AG09319 (cell line): ENCODE data around the gene GPR146.

ENCODE experiments used
- DNase-seq: peaks from one replicate; pipeline ENCODE4 v3.0.0-alpha.2; 2010; ENCODE audit warnings: low read depth; ENCODE audit errors: extremely low read depth
- TF ChIP-seq, protein P1 (sequence below): IDR thresholded peaks from 2 replicates; pipeline ENCODE4 v1.5.1; 2011; ENCODE audit warnings: low read depth, mild to moderate bottlenecking, inconsistent platforms, low read length, moderate library complexity

The GPR146 gene

DNA sequence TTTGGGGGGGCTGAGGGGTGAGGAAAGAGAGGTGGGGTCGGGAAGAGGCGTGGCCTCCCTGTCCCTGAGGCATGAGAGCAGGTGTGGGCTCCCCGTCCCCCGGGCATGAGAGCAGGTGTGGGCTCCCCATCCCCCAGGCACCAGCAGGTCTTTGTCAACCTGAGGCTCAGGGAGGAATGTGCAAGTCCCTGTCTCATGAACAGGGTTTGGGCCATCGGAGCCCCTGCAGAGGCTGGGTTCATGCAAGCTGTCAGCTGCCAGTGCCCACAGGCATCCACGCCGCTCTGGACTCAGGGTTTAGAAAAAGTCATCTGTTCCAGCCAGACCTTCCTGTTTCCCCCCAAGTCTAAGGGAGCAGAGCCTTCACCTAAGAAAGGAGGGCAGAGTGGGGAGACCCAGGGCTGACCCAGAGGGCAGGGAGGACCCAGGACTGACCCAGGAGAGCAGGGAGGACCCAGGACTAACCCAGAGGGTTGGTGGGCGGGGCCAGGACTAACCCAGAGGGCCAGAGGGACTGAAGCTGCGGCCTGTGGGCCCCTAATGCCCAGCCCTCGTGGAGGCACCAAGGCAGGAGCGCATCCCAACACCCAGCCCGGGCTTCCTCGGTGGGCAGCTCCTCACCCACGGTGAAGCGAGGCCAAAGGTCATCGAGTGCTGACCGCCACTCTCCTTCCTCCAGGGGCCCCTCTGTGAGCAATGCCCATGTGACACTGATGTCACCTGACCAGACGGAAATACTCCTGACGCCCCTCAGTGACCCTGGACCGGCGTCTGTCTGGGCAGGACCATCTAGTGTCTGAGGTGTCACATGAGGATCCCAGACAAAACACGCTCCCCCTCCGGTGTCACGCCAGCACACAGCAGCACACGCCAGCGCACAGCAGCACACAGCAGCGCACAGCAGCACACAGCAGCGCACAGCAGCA, 28.9 kb upstream of the GPR146 start:
- DNase-seq, result no peak

DNA sequence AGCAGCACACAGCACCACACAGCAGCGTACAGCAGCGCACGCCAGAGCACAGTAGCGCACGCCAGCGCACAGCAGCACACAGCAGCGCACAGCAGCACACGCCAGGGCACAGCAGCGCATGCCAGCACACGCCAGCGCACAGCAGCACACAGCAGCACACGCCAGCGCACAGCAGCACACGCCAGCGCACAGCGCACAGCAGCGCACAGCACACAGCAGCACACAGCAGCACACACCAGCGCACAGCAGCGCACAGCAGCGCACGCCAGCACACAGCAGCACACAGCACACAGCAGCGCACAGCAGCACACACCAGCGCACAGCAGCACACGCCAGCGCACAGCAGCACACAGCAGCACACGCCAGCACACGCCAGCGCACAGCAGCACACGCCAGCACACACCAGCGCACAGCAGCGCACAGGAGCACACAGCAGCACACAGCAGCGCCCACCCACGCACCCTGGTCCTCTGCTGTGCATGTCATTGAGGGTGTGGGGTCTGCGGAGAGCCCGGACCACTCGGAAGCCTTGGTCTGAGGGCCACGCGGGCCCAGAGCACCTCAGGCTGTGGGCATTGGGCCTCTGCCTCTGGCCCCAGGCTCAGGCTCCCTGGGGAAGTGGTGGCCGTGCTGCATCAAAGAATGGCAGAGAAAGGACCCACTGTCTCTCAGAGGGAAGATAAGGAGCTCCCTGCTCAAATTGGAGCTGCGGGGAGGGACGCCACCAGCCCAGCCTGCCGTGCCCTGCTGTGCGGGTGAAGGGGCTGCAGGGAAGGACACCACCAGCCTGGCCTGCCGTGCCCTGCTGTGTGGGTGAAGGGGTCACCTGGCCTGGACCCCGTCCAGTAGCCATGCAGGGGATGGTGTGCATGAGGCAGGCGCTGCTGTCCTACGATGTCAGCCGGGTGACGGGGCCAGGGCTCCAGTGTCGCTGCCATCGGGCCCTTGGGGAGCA, 27.5 kb upstream of the GPR146 start:
- no peak for DNase-seq
- TF ChIP-seq, protein P1, sequence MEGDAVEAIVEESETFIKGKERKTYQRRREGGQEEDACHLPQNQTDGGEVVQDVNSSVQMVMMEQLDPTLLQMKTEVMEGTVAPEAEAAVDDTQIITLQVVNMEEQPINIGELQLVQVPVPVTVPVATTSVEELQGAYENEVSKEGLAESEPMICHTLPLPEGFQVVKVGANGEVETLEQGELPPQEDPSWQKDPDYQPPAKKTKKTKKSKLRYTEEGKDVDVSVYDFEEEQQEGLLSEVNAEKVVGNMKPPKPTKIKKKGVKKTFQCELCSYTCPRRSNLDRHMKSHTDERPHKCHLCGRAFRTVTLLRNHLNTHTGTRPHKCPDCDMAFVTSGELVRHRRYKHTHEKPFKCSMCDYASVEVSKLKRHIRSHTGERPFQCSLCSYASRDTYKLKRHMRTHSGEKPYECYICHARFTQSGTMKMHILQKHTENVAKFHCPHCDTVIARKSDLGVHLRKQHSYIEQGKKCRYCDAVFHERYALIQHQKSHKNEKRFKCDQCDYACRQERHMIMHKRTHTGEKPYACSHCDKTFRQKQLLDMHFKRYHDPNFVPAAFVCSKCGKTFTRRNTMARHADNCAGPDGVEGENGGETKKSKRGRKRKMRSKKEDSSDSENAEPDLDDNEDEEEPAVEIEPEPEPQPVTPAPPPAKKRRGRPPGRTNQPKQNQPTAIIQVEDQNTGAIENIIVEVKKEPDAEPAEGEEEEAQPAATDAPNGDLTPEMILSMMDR, result no peak

More for the DNA sequence above, 28.9 kb upstream of the GPR146 start:
- TF ChIP-seq, protein P1, result no peak

DNA sequence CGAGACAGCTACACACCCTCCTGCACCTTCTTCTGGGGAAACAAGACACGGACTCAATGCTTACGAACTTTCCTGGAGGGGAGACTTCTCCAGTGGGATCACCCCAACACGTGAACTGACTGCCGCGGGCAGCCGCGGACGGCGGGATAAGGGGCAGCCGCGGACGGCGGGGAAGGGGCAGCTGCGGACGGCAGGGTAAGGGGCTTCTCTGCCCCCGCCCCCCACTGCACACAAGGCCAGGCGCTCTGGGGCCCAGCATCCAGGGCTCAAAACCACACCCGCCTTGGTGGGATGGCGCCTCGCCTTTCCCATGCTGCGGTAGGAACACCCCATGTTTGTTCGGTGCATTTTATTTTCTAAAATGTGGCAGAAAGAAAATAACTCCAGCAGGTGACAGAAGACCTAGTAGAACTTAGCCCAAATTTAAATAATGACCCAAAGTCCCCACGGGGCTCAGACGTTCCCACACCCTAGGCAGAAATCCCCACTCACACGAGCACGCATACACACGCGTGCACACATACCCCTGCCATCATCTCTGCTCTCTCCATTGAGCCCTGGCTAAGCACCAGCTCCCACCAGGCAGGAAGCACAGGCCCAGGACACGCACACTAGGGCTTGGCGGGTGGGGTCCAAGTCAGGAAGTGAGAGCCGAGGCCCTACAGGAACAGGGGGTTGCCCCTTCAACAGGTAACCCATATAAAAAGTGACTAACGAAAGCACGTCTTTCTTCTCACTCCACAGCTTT, 26.6 kb upstream of the GPR146 start:
- TF ChIP-seq, protein P1, result no peak
- no peak for DNase-seq

DNA sequence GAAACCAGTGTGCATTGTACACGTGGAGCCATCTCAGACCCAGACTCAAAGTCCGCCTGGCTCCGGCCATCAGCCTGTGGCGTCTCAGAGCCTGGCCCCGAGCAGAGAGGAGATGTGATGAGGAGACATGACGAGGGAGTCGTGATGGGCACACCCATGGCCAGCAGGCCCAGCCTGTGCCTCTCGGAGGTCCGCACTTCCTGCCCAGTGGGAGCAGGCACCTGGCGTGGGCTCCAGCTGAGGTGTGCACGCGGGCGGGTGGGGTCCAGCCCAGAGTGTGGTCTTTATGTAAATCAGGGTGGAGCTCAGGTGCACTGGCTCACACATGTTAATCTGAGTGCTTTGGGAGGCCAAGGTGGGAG, 26.0 kb upstream of the GPR146 start:
- DNase-seq, result no peak
- TF ChIP-seq, protein P1, result no peak

DNA sequence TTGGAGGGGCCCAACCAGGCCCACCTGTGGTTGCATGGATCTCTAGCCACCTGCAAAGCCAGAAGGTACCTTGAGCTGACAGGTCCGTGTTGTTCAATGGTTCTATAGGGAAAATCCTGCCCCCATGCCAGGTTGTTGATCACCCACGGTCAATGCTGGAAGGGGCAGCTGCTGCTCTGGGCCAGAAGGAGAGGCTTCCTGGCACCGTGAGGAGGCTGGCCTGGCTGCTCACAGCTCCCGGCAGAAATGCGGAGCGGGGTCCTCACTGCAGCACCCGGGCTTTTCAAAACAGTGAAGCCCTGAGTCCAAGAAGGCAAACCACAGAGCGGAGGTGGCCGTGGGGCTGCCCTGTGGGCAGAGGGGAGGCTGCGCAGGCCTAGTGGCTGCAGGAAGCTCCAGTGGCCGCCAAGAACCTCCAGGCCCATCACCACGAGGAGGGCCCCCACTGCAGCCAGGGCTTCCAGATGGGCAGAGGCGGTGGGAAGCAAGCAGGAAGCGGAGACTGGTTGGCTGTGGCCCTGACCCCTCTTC, 25.0 kb upstream of the GPR146 start:
- DNase-seq, result no peak
- TF ChIP-seq, protein P1, result no peak

DNA sequence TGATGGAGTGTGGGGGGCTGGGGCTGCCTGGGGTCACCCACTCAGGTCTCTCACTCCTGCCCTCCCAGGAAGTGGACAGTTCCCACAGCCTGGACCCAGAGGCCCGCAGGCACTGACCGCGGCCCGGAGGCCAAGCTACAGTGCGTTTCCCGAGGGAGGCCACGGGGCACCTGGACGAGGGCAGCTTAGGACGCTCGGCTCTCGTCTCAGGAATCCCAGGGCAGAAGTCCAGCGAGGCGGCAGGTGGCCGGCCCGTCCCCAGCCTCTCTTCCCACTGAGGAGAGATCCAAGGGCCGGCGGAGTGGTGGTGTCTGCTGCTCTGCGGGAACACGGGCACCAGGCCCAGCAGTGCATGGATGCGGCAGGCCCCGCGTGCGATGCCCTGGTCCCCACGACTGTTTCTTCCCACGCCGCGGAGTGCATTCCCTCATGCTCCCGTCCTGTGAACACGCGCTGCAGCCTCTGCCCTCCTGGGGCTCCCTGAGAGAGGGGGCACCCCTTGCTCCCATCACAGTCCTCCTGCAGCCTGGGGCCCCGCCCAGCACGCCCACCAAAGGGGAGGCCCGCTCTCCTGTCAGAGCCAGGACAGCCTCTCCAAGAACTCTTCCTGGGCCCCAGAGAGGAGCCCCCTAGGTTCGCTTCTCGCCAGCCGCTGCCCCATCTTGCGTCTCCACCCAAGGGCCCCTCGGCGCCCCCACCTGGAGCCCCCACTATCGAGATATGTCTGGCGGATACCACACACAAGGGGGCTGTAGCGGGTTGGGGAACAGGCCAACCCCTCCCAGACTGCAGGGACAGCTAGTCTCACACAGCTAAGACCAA, 24.3 kb upstream of the GPR146 start:
- DNase-seq, result no peak
- TF ChIP-seq, protein P1, result no peak
